Suprapubic skin (tissue), 4 donors: Measurements from ENCODE around the gene MCRIP1. TPM values are rescaled to one million over a fixed set of nuclear protein-coding genes. Genes with fewer than 3 reads are reported as not detected.

Source experiments
- DNase-seq, 2 donors: peaks; one replicate each; pipeline ENCODE4 v3.0.0-alpha.2; 2019; ENCODE audit warnings: low spot score in 2 of 2
- H3K27ac ChIP-seq: fragments of 200-600 bp; sonication (generic); one replicate; pipeline ENCODE4 v1.5.1; 2019
- H3K27me3 ChIP-seq: fragments of 200-600 bp; sonication (generic); one replicate; pipeline ENCODE4 v1.5.1; 2019
- H3K36me3 ChIP-seq: fragments of 200-600 bp; sonication (generic); one replicate; pipeline ENCODE4 v1.5.1; 2019
- H3K4me1 ChIP-seq: fragments of 200-600 bp; sonication (generic); one replicate; pipeline ENCODE4 v1.5.1; 2019
- H3K4me3 ChIP-seq: fragments of 200-600 bp; sonication (generic); one replicate; pipeline ENCODE4 v1.5.1; 2019; ENCODE audit warnings: mild to moderate bottlenecking
- H3K9me3 ChIP-seq: fragments of 200-600 bp; sonication (generic); one replicate; pipeline ENCODE4 v1.5.1; 2019
- CTCF ChIP-seq, 2 donors: fragments of 200-600 bp in 1 of 2; fragments of 450-650 bp in 1 of 2; sonication (generic) in 1 of 2; IDR thresholded peaks; one replicate each; pipeline ENCODE4 v1.5.1; 2016 to 2019; ENCODE audit warnings: antibody characterized with exemption in 2 of 2, mild to moderate bottlenecking in 1 of 2, moderate library complexity in 1 of 2
- EP300 ChIP-seq: sonication (generic); formaldehyde crosslinking; IDR thresholded peaks from one replicate; pipeline ENCODE4 v1.6.1; 2017; ENCODE audit warnings: antibody characterized with exemption
- POLR2A ChIP-seq, 2 donors: fragments of 450-650 bp; IDR thresholded peaks; one replicate each; pipeline ENCODE4 v1.6.1; 2017; ENCODE audit warnings: antibody characterized with exemption in 2 of 2, mild to moderate bottlenecking in 2 of 2, moderate library complexity in 2 of 2
- POLR2AphosphoS5 ChIP-seq, 3 donors: sonication (generic); formaldehyde crosslinking; IDR thresholded peaks; one replicate each; pipeline ENCODE4 v1.6.1; 2017; ENCODE audit warnings: antibody characterized with exemption in 3 of 3
- whole genome bisulfite sequencing: methylation state at CpG from one replicate; pipeline ENCODE4 v1.1.5; 2018; 5-methylcytosine and 5-hydroxymethylcytosine counted together
- total RNA-seq, 4 donors: library from RNA; depleted of rRNA; stranded (reverse); fragments of >200 nt; gene quantifications; one replicate each; pipeline ENCODE4 v1.1.0, GENCODE V29; 2016

MCRIP1 gene
- total RNA-seq, 4 donors from 2014 or later, result 20.3 to 29.3 (median 27.4) TPM

- H3K27ac ChIP-seq, result no peak overlapping the region
- TF ChIP-seq POLR2AphosphoS5 (IDR thresholded peaks at IDR 0.05), result no peak
- TF ChIP-seq POLR2A (IDR thresholded peaks at IDR 0.05), result no peak
- no peak for TF ChIP-seq CTCF (IDR thresholded peaks at IDR 0.05)
- no peak for TF ChIP-seq EP300
- no peak overlapping the region for H3K4me3 ChIP-seq
- H3K36me3 ChIP-seq, result no peaks in the 10 kb centered on the region
- DNase-seq, result no peak
- peaks cover 21% of the 10 kb centered on the region for H3K4me1 ChIP-seq
- no peaks in the 10 kb centered on the region for H3K9me3 ChIP-seq
- WGBS, result 25% methylated on average over 11 of the region's 23 CpGs
- H3K27me3 ChIP-seq, result peaks cover 99% of the 10 kb centered on the region
These were observed 26.5 kb downstream of the MCRIP1 start for GRCh38 chr17:81806461-81807209.

- H3K27ac ChIP-seq, result no peak overlapping the region
- no peak for TF ChIP-seq CTCF (IDR thresholded peaks at IDR 0.05)
- TF ChIP-seq EP300, result no peak
- TF ChIP-seq POLR2AphosphoS5 (IDR thresholded peaks at IDR 0.05), result no peak
- TF ChIP-seq POLR2A (IDR thresholded peaks at IDR 0.05), result no peak
- H3K4me3 ChIP-seq, result no peak overlapping the region
- DNase-seq, result no peak
- H3K36me3 ChIP-seq, result no peaks in the 10 kb centered on the region
- no peaks in the 10 kb centered on the region for H3K9me3 ChIP-seq
- peaks cover 99% of the 10 kb centered on the region for H3K27me3 ChIP-seq
- WGBS, result 57% methylated on average over 2 of the region's 18 CpGs
- H3K4me1 ChIP-seq, result peaks cover 21% of the 10 kb centered on the region
These were observed 27.2 kb downstream of the MCRIP1 start for GRCh38 chr17:81805707-81806460.

GRCh38 chr17:81804559-81805399 is 28.3 kb downstream of the MCRIP1 start:
- peaks cover 99% of the 10 kb centered on the region for H3K27me3 ChIP-seq
- no peaks in the 10 kb centered on the region for H3K36me3 ChIP-seq

GRCh38 chr17:81803728-81804558 is 29.1 kb downstream of the MCRIP1 start, which contains the start of gene GCGR:
TSS of gene GCGR (plus strand) at chr17:81804150. CDS start at chr17:81809019, 4,869 bp downstream.
- no peak for TF ChIP-seq POLR2A (IDR thresholded peaks at IDR 0.05)
- no peak for TF ChIP-seq EP300
- no peak for TF ChIP-seq POLR2AphosphoS5 (IDR thresholded peaks at IDR 0.05)
- TF ChIP-seq CTCF (IDR thresholded peaks at IDR 0.05), result no peak
- Histone ChIP-seq H3K27ac (no peak within 1 kb of the TSS), H3K4me1 (peaks cover 21% of the 10 kb centered on the region), H3K4me3 (peak within 1 kb of the TSS; percentile 46), H3K36me3 (no peaks in the 10 kb centered on the region), H3K27me3 (peaks cover 94% of the 10 kb centered on the region), H3K9me3 (no peaks in the 10 kb centered on the region)
- no peak for DNase-seq
- WGBS, result 4% methylated on average over 14 of the region's 110 CpGs

More at GRCh38 chr17:81804559-81805399, 28.3 kb downstream of the MCRIP1 start:
- Histone ChIP-seq H3K27ac (no peak overlapping the region), H3K4me3 (peak overlapping the region; percentile 46), H3K9me3 (no peaks in the 10 kb centered on the region), H3K4me1 (peaks cover 21% of the 10 kb centered on the region)
- no peak for TF ChIP-seq POLR2A (IDR thresholded peaks at IDR 0.05)
- no peak for TF ChIP-seq POLR2AphosphoS5 (IDR thresholded peaks at IDR 0.05)
- TF ChIP-seq EP300, result no peak
- no peak for TF ChIP-seq CTCF (IDR thresholded peaks at IDR 0.05)
- no peak for DNase-seq
- WGBS, result 0% methylated on average over 12 of the region's 65 CpGs
